Fibroblast of lung (primary cell): ENCODE measurements around the gene MARVELD3.

Experiments used
- EZH2 ChIP-seq: IDR thresholded peaks from 2 replicates; pipeline ENCODE4 v1.5.1; 2012; ENCODE audit warnings: low read length, control low read depth, mild to moderate bottlenecking; ENCODE audit errors: missing control alignments
- TF ChIP-seq, protein P1 (sequence below), 2 donors: IDR thresholded peaks in 1 of 2; conservative IDR thresholded peaks in 1 of 2; 1 replicate in 1 of 2; 2 replicates in 1 of 2; pipeline ENCODE4 v1.5.1; 2011 to 2012; ENCODE audit warnings: low read length in 2 of 2, control low read depth in 1 of 2, inconsistent platforms in 1 of 2, low read depth in 1 of 2, mild to moderate bottlenecking in 1 of 2

DNA sequence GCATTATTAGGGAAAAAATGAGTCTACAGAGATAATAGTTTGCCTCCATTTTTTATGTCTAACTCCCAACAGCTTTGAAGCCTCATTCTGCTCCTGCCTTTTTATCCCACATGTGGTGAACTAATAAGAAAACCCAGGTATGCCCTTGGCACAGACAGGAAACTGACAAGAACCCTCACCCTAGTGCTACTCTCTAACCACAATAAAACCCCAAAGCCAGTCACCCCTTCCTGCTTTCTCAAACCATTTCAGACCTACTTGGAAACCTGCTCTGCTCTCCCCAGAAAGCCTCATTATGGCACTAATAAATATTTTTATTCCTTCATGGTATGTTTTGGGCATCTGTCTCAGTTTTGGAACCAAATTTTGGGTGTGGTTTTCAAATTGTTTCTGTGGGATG, 3.9 kb upstream of the MARVELD3 start:
- TF ChIP-seq EZH2 = no peak
- TF ChIP-seq, protein P1, sequence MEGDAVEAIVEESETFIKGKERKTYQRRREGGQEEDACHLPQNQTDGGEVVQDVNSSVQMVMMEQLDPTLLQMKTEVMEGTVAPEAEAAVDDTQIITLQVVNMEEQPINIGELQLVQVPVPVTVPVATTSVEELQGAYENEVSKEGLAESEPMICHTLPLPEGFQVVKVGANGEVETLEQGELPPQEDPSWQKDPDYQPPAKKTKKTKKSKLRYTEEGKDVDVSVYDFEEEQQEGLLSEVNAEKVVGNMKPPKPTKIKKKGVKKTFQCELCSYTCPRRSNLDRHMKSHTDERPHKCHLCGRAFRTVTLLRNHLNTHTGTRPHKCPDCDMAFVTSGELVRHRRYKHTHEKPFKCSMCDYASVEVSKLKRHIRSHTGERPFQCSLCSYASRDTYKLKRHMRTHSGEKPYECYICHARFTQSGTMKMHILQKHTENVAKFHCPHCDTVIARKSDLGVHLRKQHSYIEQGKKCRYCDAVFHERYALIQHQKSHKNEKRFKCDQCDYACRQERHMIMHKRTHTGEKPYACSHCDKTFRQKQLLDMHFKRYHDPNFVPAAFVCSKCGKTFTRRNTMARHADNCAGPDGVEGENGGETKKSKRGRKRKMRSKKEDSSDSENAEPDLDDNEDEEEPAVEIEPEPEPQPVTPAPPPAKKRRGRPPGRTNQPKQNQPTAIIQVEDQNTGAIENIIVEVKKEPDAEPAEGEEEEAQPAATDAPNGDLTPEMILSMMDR (conservative IDR thresholded peaks at IDR 0.05 in 1 of 2, IDR thresholded peaks at IDR 0.05 in 1 of 2; ENCODE audit: low read depth in 1 of 2, low read length in 2 of 2) = no peak
